MM.1S (cell line): Measurements from ENCODE around the gene ADIPOR1.

Experiments used
- EZH2 ChIP-seq: fragments of 300-600 bp; sonication (generic); optimal IDR thresholded peaks from 2 replicates; pipeline ENCODE3; 2017; ENCODE audit warnings: low read depth, mild to moderate bottlenecking, antibody characterized with exemption, low read length, mixed read lengths
- TF ChIP-seq, protein P1 (sequence below): fragments of 300-600 bp; sonication (generic); IDR thresholded peaks from 2 replicates; pipeline ENCODE4 v1.5.1; 2016; ENCODE audit warnings: antibody characterized with exemption, low read length, mixed read lengths

- TF ChIP-seq, protein P1, sequence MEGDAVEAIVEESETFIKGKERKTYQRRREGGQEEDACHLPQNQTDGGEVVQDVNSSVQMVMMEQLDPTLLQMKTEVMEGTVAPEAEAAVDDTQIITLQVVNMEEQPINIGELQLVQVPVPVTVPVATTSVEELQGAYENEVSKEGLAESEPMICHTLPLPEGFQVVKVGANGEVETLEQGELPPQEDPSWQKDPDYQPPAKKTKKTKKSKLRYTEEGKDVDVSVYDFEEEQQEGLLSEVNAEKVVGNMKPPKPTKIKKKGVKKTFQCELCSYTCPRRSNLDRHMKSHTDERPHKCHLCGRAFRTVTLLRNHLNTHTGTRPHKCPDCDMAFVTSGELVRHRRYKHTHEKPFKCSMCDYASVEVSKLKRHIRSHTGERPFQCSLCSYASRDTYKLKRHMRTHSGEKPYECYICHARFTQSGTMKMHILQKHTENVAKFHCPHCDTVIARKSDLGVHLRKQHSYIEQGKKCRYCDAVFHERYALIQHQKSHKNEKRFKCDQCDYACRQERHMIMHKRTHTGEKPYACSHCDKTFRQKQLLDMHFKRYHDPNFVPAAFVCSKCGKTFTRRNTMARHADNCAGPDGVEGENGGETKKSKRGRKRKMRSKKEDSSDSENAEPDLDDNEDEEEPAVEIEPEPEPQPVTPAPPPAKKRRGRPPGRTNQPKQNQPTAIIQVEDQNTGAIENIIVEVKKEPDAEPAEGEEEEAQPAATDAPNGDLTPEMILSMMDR, result no peak
- no peak for TF ChIP-seq EZH2
These were observed 18.5 kb upstream of the ADIPOR1 start for GRCh38 chr1:202976633-202977032.
